Heart left ventricle (tissue), 16 donors: ENCODE measurements around the gene RUNX2. TPM values are rescaled to one million over a fixed set of nuclear protein-coding genes. Genes with fewer than 3 reads are reported as not detected.

Source experiments
- ATAC-seq, 4 donors: fragments of 200-7000 bp; cut with Tn5 transposase; one replicate each; pipeline ENCODE4 v1.9.1; 2020 to 2022; ENCODE audit warnings: moderate library complexity in 4 of 4, mild to moderate bottlenecking in 3 of 4, moderate number of reproducible peaks in 1 of 4
- DNase-seq, 5 donors: peaks; one replicate each; pipeline ENCODE4 v3.0.0-alpha.2; 2020
- H3K27ac ChIP-seq, 12 donors: fragments of 200-600 bp; sonication (generic) in 4 of 12; one replicate each; pipeline versions ENCODE4 v1.5.0 to v1.8.0; 2016 to 2022; ENCODE audit warnings: mild to moderate bottlenecking in 2 of 12
- H3K27me3 ChIP-seq, 9 donors: fragments of 200-600 bp; sonication (generic) in 2 of 9; one replicate each; pipeline versions ENCODE4 v1.5.1 to v1.8.0; 2016 to 2022; ENCODE audit warnings: mild to moderate bottlenecking in 3 of 9
- H3K36me3 ChIP-seq, 9 donors: fragments of 200-600 bp; sonication (generic) in 2 of 9; one replicate each; pipeline versions ENCODE4 v1.5.0 to v1.8.0; 2018 to 2022; ENCODE audit warnings: mild to moderate bottlenecking in 2 of 9
- H3K4me1 ChIP-seq, 12 donors: fragments of 200-600 bp; sonication (generic) in 4 of 12; one replicate each; pipeline versions ENCODE4 v1.5.0 to v1.8.0; 2016 to 2022; ENCODE audit warnings: mild to moderate bottlenecking in 3 of 12
- H3K4me3 ChIP-seq, 12 donors: fragments of 200-600 bp; sonication (generic) in 4 of 12; one replicate each; pipeline versions ENCODE4 v1.5.0 to v1.8.0; 2017 to 2022; ENCODE audit warnings: mild to moderate bottlenecking in 9 of 12, moderate library complexity in 4 of 12
- H3K9me3 ChIP-seq, 12 donors: fragments of 200-600 bp; sonication (generic) in 4 of 12; one replicate each; pipeline versions ENCODE4 v1.5.0 to v1.8.0; 2016 to 2022; ENCODE audit warnings: mild to moderate bottlenecking in 1 of 12
- POLR2A ChIP-seq, 2 donors: fragments of 450-650 bp; IDR thresholded peaks; one replicate each; pipeline ENCODE4 v1.6.1; 2017; ENCODE audit warnings: antibody characterized with exemption in 2 of 2, mild to moderate bottlenecking in 2 of 2, moderate library complexity in 2 of 2
- WGBS, 4 donors: extraction: QIAGEN DNeasy Blood & Tissue Kit in 2 of 4; methylation state at CpG; one replicate each; pipeline versions ENCODE4 v1.1.5 to v1.1.7; 2013 to 2018; 5-methylcytosine and 5-hydroxymethylcytosine counted together
- intact Hi-C, 10 donors: fragments of 100-400 bp; cut with DNase I; formaldehyde crosslinking; loops; one replicate each; pipeline versions ENCODE4 v1.11.1 to v1.14.2; 2022
- polyA plus RNA-seq, 2 donors: library from polyadenylated mRNA; stranded (reverse); fragments of 200-250 nt; gene quantifications; one replicate each; pipeline ENCODE4 v1.2.3, GENCODE V29; 2013
- total RNA-seq, 9 donors: library from RNA; depleted of rRNA in 2 of 9; stranded (reverse); fragments of >200 nt in 2 of 9; fragmentation: NEBNext Ultra II Directional in 3 of 9; extraction: Animal tissue kit (Norgen Biotek cat#: 25700) in 3 of 9; gene quantifications; one replicate each; pipeline versions ENCODE4 v1.1.0 to v1.2.4, GENCODE V29; 2016 to 2023
- TF ChIP-seq, protein P1 (sequence below), 12 donors: fragments of 200-600 bp; sonication (generic) in 4 of 12; IDR thresholded peaks; one replicate each; pipeline versions ENCODE4 v1.5.0 to v1.8.0; 2018 to 2022; ENCODE audit warnings: antibody characterized with exemption in 12 of 12, mild to moderate bottlenecking in 5 of 12
- donor health status: ischemic (EF 13 %, LVEDD 7.1; RV severe dilation, severe dysfunction).
- donor health status: healthy with polysubstance abuse.
- donor health status: DM: no; HTN: yes; CAD: no.
- donor health status: DM: no; HTN: no; CAD: no.
- donor health status: ischemic (EF 25% LVEDD 6.9; RV normal size, moderate dysfunction).
- donor health status: ischemic (EF 25% LVEDD 5.7; RV mildly dilated, moderate dysfunction).
- donor health status: healthy.
- donor health status: DM: yes; HTN: yes; CAD: no.
- donor health status: ischemic (EF 35%, LVEDD 5.7; RV mildly dilated, moderate dysfunction).
- donor health status: nonischemic (EF 11% LVEDD 7.7; RV severe dilation, severe dysfunction).
- donor health status: DM: yes; HTN: yes; CAD: no.
- donor health status: PGD.
- donor health status: ischemic (EF 29% LVEDD 5.4; RV normal size, mild dysfunction).
- donor health status: nonischemic (EF 23%, LVEDD 6.1; RV moderate dilation, normal function).

RUNX2 gene
- total and polyA plus RNA-seq, 11 donors: 0.37 to 3.1 (median 2.0) TPM

DNA sequence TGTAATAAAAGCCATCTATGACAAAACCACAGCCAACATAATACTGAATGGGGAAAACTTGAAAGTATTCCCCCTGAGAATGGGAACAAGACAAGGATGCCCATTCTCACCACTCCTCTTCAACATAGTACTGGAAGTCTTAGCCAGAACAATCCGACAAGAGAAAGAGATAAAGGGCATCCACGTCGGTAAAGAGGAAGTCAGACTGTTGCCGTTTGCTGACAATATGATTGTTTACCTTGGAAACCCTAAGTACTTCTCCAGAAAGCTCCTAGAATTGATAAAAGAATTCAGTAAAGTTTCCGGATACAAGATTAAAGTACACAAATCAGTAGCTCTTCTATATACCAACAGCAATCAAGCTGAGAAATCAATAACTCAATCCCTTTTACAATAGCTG is 14.0 kb upstream of the RUNX2 start:
- H3K27me3 ChIP-seq: no peaks in the 10 kb centered on the region
- no peak overlapping the region for H3K27ac ChIP-seq
- no peak overlapping the region for H3K4me3 ChIP-seq
- peaks cover 0 to 12% (median 0%) of the 10 kb centered on the region in 12 donors for H3K4me1 ChIP-seq
- H3K9me3 ChIP-seq: peaks cover 0 to 10% (median 0%) of the 10 kb centered on the region in 12 donors
- ATAC-seq: no peak
- intact Hi-C loops: no loop called here
- H3K36me3 ChIP-seq: no peaks in the 10 kb centered on the region
- 22 to 39% (median 33%) methylated on average over 5 of the region's 5 CpGs for WGBS, 4 donors
- no peak for DNase-seq
- no peak for TF ChIP-seq POLR2A (IDR thresholded peaks at IDR 0.05)
- TF ChIP-seq, protein P1, sequence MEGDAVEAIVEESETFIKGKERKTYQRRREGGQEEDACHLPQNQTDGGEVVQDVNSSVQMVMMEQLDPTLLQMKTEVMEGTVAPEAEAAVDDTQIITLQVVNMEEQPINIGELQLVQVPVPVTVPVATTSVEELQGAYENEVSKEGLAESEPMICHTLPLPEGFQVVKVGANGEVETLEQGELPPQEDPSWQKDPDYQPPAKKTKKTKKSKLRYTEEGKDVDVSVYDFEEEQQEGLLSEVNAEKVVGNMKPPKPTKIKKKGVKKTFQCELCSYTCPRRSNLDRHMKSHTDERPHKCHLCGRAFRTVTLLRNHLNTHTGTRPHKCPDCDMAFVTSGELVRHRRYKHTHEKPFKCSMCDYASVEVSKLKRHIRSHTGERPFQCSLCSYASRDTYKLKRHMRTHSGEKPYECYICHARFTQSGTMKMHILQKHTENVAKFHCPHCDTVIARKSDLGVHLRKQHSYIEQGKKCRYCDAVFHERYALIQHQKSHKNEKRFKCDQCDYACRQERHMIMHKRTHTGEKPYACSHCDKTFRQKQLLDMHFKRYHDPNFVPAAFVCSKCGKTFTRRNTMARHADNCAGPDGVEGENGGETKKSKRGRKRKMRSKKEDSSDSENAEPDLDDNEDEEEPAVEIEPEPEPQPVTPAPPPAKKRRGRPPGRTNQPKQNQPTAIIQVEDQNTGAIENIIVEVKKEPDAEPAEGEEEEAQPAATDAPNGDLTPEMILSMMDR (IDR thresholded peaks at IDR 0.05): no peak

DNA sequence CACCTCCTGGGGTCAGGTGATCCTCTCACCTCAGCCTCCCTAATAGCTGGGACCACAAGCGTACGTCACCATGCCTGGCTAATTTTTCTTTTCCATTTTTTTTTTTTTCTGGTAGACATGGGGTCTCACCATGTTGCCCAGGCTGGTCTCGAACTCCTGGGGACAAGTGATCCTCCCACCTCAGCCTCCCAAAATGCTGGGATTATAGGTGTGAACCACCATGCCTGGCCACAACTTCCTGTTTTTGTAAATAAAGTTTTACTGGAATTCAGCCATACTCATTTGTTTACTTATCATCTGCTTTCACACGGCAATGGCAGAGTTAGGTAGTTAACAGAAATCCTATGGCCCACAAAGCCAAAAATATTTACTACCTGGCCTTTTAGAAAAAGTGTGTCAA is 7.8 kb upstream of the RUNX2 start:
- no peaks in the 10 kb centered on the region for H3K27me3 ChIP-seq
- no peaks in the 10 kb centered on the region for H3K36me3 ChIP-seq
- no peak overlapping the region for H3K4me3 ChIP-seq
- no peak for TF ChIP-seq POLR2A (IDR thresholded peaks at IDR 0.05)
- TF ChIP-seq, protein P1 (IDR thresholded peaks at IDR 0.05): no peak
- ATAC-seq (no peak), DNase-seq (no peak)
- H3K27ac ChIP-seq: no peak overlapping the region
- peaks cover 0 to 12% (median 0%) of the 10 kb centered on the region in 12 donors for H3K4me1 ChIP-seq
- intact Hi-C loops: no loop called here
- H3K9me3 ChIP-seq: peaks cover 0 to 7% (median 0%) of the 10 kb centered on the region in 12 donors
- WGBS, 4 donors: 88 to 94% (median 90%) methylated on average over 4 of the region's 4 CpGs

DNA sequence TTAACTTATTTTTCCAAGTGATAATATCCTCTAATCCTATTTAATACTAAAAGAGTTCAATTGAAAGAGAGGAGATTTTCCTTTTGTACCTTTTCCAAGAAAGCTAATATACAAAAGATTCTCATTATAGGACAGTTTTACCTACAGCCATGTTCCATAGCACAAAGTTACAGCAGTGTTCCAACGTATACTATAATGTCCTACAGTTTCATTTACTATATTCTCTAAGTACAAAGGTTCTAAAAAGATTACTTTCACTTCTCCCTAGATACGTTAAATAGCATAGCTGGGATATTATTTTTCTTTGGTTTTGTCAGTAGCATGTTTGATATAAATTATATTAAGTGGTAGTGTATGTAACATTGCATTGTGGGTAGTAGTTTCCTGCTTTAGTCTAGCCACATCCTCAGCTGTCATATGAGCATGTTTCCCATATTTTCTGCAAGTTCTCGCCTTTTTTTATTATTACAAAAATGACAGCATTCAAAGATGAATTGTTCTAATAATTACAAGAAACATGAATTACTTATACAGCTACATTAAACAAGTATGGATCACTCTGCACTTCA is 4.4 kb upstream of the RUNX2 start:
- TF ChIP-seq, protein P1 (IDR thresholded peaks at IDR 0.05): no peak
- no peak for TF ChIP-seq POLR2A (IDR thresholded peaks at IDR 0.05)
- no peaks in the 10 kb centered on the region for H3K9me3 ChIP-seq
- no peak for ATAC-seq
- intact Hi-C loops: no loop called here
- H3K27ac ChIP-seq: no peak overlapping the region
- DNase-seq: no peak
- H3K36me3 ChIP-seq: no peaks in the 10 kb centered on the region
- peaks cover 0 to 12% (median 0%) of the 10 kb centered on the region in 12 donors for H3K4me1 ChIP-seq
- WGBS, 4 donors: 79 to 87% (median 83%) methylated on average over 3 of the region's 3 CpGs
- H3K27me3 ChIP-seq: no peaks in the 10 kb centered on the region
- H3K4me3 ChIP-seq: no peak overlapping the region

DNA sequence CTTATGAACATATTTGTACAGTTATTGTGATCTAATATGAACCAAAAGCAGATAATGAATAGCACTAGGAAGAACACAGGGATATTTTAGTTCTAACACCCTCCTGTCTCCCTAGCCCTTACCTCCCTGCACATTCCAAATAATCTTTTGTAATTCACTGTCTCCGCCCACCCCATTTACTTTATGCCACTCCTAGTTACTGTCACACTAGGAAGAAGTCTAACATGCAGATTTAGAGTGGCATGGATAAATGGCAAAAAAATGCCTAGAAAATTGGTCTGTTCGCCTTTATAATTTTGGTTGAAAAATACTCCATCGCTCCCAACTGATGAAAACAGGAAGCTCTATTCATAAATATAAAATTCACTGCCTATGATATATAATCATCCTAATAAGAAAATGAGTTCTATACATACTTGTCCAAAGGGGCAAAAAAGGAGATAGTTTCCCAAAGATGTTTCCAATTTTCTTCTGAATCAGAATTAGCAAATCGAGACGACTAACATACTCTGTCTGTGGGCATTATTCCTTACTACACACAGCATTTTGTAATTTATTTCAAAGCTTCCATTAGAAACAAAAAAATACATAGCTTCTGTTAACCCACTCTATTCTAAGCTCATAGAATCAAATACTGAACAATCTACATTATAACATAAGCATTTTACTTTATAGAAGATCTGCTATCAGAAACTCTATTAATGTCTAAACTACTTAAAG is 1.3 kb upstream of the RUNX2 start:
- H3K9me3 ChIP-seq: no peaks in the 10 kb centered on the region
- no peak for TF ChIP-seq POLR2A (IDR thresholded peaks at IDR 0.05)
- TF ChIP-seq, protein P1 (IDR thresholded peaks at IDR 0.05): no peak
- H3K36me3 ChIP-seq: no peaks in the 10 kb centered on the region
- peaks cover 0 to 12% (median 0%) of the 10 kb centered on the region in 12 donors for H3K4me1 ChIP-seq
- intact Hi-C loops: no loop called here
- H3K4me3 ChIP-seq: no peak overlapping the region
- ATAC-seq (no peak), DNase-seq (no peak)
- no peak overlapping the region for H3K27ac ChIP-seq
- 87 to 93% (median 89%) methylated on average over 5 of the region's 5 CpGs for WGBS, 4 donors
- no peaks in the 10 kb centered on the region for H3K27me3 ChIP-seq
